NAMALWA (cell line): ENCODE measurements around the gene IL4I1.
A peak's percentile ranks its signal among the peaks of the same experiment; 100 is the strongest.

Source experiments
- DNase-seq: peaks from one replicate; pipeline ENCODE4 v3.0.0-alpha.2; 2015; ENCODE audit warnings: low spot score

Gene IL4I1

DNA sequence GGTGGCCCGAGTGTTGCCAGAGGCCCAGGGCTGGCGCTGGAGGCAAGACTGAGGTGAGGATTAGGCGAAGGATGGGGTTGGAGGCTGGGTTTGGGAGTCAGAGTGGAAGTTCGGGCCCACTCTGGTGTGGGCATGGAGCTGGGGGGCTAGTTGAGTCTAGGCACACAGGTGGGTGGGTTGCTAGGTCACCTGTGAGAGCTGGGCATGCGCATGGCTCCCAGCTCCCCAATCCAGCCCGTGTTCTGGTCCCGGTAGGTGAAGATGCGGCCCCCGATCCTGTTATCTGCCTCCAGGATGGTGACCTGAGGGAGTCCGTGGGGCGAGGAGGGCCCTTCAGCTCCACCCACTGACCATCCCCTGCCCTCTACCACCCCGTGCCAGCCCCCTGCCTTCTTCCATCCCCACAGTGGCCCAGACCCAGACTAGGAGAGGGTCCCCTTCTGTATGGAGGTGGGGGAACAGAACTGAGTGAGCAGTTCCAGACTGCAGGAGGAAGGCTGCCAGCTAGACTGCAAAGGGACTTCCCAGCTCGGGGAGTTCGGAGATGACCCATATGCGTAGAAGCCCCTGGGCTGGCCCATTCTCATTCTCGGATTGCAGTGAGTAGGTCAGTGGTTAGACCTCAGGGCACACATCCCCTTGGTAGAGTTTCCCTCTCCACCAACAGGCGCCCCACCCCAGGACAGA, 1.7 kb downstream of the IL4I1 start:
- no peak for DNase-seq

GRCh38 chr19:49894011-49894664, 2.5 kb downstream of the IL4I1 start:
- no peak for DNase-seq

GRCh38 chr19:49892716-49893115, 4.0 kb downstream of the IL4I1 start:
- DNase-seq: no peak

DNA sequence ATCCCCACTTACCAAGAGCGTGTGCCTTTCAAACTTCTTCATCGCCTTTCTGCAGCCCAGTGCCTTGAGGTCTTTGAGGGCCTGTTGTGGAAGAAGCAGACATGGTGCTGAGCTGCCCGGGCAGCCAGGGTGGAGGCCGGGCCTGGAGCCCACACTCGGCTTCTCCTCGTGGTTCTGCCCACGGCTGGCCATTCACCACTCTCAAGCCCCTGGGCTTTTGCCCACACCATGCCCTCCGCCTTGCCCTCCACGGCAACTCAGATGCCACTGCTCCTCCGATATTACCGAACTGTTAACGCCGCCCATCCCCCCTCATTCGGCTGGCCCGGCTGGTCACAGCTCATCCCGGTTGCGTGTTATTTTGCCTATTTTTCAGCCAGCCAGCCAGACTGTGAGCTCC, 5.3 kb downstream of the IL4I1 start:
- DNase-seq: no peak

DNA sequence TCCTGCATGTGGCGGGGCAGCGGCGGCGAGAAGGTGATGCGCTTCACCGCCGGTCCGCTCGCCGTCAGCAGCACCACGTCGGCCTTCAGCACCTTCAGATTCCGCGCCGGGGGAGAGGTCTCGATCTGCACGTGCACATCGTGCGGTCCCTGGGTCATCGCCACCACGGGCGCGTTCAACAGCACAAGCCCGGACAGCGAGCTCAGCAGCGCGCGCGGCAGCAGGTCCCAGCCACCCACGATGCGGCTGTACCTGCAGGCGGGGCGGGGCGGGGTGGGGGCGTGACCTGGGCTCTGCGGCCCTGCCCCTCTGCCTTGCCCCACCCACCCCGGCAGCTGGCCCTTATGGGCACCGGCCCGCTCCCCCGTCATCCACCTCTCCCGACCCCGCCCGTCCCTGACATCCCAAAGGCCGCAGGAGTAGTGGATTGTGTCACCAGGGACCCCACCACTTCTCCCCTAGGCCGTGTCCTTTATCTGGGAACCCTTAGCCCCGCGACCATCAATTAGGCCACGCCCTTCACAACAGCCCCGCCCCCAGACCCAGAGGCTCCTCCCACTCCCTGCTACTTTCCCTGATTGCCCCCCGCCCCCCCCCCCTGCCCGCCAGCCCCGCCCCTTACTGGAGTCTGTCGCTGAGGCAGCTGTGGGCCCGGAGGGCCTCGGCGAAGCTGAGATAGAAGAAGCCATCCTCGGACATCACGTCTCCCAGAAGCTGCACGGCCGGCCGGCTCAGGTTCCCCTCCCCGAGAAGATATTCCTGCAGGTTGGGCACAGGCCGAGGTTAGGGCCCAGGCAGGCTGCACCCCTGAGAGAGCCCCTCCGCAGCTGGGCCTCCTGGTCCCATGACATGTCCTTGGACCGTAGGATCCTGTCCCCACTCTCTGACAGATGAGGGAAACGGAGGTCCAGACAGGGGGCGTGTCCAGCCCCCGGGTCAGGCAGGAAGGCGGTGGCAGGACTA, 6.1 kb downstream of the IL4I1 start:
- peak; percentile 66 for DNase-seq

DNA sequence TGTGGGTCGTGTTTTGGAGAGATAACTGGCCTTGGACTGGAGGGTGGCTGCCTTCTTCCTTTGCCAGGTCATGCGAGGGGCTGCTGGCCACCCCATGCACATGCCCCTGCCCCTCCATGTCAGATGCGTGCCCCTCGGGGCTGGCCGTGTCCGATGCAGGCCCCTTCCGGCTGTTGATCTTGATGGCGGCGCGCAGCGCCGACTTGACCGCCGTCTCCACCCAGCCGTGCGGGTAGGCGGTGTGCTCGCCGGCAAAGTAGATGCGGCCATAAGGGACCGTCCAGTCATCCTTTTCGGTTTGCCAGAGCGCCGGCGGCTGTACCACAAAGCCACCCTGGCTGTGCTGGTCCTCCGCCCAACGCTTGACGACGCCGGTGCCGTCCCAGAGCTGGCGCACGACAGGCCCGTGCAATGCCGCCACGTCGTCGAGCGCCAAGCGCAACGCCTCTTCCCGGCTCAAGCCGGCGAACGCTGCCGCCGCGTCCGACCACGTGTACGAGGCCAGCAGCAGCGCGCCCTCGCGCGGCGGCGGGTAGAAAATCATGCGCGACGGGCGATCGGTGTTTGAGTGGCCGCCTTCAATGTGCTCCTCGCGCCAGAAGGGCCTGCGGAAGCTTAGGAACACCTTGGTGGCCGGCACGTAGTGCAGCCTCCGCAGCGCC, 6.9 kb downstream of the IL4I1 start:
- DNase-seq: no peak

- no peak for DNase-seq
These were observed 7.5 kb downstream of the IL4I1 start for GRCh38 chr19:49889038-49889686.

DNA sequence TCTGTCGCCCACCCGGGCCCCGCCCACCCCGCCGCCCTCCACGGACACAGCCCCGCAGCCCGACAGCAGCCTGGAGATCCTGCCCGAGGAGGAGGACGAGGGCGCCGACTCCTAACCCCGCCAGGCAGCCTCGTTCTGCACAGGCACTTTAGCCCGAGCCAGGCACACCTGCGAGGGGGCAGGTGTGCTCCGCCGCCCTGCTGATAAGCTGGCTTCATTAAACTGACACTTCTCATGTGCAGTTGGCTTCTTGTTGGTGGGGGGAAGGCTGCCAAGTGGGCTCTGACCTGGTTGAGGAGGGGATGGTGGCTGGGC, 8.2 kb downstream of the IL4I1 start:
- no peak for DNase-seq

- no peak for DNase-seq
These were observed 8.8 kb downstream of the IL4I1 start for GRCh38 chr19:49887665-49888509.

DNA sequence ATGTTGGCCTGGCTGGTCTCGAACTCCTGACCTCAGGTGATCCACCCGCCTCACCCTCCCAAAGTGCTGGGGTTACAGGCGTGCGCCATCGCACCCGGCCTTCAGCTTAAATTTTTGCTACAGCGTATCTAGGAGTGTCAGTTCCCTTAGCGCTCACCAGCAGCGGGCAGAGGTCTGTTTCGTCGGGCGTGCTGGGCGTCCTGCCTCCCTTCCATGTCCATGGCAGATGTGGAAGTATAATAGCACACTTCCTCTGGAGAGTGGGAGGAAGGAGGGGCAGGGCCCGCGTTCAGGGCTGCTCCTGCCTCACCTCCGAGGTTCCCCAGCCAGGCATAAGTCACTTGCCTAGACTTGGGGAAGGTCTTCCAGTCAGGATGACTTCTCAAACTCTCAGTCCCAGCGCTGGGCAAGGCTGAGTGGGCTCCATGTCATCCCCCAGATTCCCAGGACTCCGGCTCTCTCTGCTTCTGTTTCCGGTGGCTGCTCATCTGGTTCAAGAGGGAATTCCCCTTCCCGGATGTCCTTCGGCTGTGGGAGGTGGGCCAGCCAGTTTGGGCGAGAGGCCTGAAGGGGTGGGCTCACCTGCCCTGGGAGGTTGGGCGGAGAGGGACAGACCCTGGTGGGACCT, 9.5 kb downstream of the IL4I1 start:
- DNase-seq: no peak

- no peak for DNase-seq
These were observed 11.9 kb downstream of the IL4I1 start for GRCh38 chr19:49884760-49885159.

- no peak for DNase-seq
These were observed 12.6 kb downstream of the IL4I1 start for GRCh38 chr19:49884109-49884508.

- DNase-seq: no peak
These were observed 13.6 kb downstream of the IL4I1 start for GRCh38 chr19:49883094-49883493.

DNA sequence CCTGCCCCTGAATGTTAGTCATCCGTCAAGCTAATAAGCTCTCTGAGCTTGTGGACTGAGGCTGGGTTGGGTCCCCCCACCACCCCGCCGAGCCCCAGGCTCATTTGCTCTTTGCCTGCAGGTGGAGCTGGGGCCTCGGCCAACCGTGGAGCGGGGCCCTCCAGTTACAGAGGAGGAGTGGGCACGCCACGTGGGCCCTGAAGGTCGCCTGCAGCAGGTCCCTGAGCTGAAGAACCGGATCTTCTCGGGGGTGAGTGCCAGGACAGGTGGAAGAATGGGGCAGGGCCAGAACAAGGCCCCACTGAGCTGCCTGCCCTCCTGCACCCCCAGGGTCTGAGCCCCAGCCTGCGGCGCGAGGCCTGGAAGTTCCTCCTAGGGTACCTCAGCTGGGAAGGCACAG, 14.0 kb downstream of the IL4I1 start:
- no peak for DNase-seq

DNA sequence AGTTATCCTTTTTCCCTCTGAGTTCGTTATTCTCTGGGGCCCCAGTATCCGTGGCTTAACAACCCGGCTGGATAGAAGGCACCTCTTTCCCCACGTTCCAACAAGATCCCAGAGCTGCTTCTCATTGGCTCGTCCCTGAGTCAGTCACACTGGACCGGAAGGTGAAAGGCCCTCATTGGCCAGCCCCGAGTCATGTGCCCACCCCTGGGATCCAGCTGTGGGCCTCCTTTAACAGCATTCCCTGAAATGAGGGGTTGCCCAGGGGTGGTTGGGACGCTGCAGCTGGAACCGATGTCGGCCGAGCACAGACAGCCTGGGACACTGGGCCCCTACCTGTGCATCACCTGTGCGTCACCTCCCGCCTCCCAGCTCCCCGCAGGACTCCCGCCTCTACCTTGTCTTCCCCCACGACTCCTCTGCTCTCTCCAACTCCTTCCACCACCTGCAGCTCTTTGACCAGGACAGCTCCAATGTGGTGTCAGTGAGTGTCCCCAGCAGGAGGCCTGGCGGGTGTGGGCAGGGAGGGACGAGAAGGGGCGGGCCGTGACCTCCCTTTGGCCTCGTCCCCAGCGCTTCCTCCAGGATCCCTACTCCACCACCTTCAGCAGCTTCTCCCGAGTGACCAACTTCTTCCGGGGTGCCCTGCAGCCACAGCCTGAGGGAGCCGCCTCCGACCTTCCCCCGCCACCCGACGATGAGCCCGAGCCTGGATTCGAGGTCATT, 14.9 kb downstream of the IL4I1 start:
- DNase-seq: no peak

DNA sequence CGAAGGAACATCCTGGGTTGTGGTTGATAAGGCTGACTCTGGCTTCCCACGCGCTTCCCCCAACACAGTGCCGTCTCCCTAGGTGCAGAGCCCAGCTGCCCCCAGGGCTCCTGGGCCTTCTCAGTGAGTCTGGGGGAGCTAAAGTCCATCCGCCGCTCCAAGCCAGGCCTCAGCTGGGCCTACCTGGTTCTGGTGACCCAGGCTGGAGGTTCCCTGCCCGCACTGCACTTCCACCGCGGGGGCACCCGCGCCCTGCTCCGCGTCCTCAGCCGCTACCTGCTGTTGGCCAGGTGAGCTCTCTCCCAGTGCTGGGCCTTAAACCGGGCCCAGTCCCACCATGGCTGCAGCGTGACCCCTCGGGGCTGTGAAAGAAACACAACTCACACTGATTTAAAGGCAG, 15.5 kb downstream of the IL4I1 start:
- DNase-seq: no peak

DNA sequence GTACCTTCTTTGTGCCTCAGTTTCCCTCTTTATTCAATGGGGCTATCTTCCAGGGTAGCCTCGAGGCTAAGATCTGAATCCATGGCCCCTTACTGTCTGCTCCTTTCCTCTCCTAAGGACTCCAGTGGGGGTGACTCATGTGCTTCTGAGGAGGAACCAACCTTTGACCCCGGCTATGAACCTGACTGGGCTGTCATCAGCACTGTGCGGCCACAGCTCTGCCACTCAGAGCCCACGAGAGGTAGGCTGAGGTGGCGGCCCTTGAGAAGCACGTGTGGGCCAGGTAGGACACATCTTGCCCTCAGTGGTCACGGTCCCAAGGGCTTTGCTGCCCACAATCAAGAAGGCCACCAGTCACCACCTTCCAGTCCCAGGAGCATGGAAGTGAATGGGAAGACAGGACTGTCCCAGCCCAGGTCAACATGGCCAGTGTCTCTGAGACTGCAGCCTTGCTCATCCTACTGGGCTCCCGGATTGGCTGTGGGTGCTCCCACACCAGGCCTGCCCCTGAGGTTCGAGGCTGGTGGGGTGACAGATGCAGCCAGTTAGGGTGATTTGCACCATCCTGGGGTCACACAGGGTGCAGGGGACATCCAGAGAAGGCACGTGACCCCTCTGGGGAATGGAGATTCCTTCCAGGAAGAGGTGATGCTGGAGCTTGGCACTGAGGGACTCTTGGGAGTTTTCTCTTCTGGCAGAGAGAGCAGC, 16.4 kb downstream of the IL4I1 start:
- DNase-seq: no peak

- no peak for DNase-seq
These were observed 17.3 kb downstream of the IL4I1 start for GRCh38 chr19:49879243-49879963.

DNA sequence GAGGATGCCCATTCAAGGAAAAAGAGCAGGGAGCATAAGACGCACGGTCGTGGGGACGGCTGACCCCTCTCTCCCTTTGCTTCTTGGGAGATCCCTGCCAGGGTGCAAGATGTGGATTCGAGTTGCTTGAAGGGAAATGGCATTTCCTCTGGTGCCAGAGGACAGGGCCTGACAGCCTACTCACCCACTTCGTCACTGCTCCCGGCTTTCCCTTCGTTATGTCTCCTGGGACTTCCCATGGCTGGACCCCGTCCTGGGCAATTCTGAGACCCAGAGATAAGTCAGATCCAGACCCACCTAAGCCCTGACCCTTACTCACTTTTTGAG, 18.0 kb downstream of the IL4I1 start:
- DNase-seq: no peak
